Memory B cell (primary cell): ENCODE data around the gene CMKLR1.

Source experiments
- ATAC-seq: fragments of 150-1000 bp; cut with Tn5 transposase; 2 replicates; pipeline ENCODE4 v1.10.0; 2021; ENCODE audit warnings: low read depth, mild to moderate bottlenecking, moderate library complexity
- DNase-seq, 2 donors: peaks; one replicate each; pipeline ENCODE4 v3.0.0; 2022; ENCODE audit warnings: low spot score in 2 of 2
- H3K27ac Mint-ChIP-seq: one replicate; pipeline ENCODE4 v1.8.0; 2022; ENCODE audit warnings: mild to moderate bottlenecking, moderate library complexity, mixed read lengths
- H3K27me3 Mint-ChIP-seq: one replicate; pipeline ENCODE4 v1.8.0; 2022; ENCODE audit warnings: mixed read lengths
- H3K36me3 Mint-ChIP-seq: one replicate; pipeline ENCODE4 v1.8.0; 2022; ENCODE audit warnings: mild to moderate bottlenecking, mixed read lengths
- H3K4me1 Mint-ChIP-seq: one replicate; pipeline ENCODE4 v1.8.0; 2022; ENCODE audit warnings: mixed read lengths
- H3K4me3 Mint-ChIP-seq: one replicate; pipeline ENCODE4 v1.8.0; 2022; ENCODE audit warnings: mild to moderate bottlenecking, moderate library complexity, mixed read lengths
- H3K9me3 Mint-ChIP-seq: one replicate; pipeline ENCODE4 v1.8.0; 2022; ENCODE audit warnings: mixed read lengths

Gene CMKLR1

GRCh38 chr12:108271951-108272872 lies 66.9 kb downstream of the CMKLR1 start:
- H3K27me3 Mint-ChIP-seq: peaks cover 7% of the 10 kb centered on the region
- no peaks in the 10 kb centered on the region for H3K36me3 Mint-ChIP-seq
- peaks cover 4% of the 10 kb centered on the region for H3K4me1 Mint-ChIP-seq
- H3K4me3 Mint-ChIP-seq: no peak overlapping the region
- ATAC-seq (no peak), DNase-seq (no peak)
- no peak overlapping the region for H3K27ac Mint-ChIP-seq
- H3K9me3 Mint-ChIP-seq: no peaks in the 10 kb centered on the region

- Mint-ChIP-seq H3K9me3 (peaks cover 2% of the 10 kb centered on the region), H3K27me3 (peaks cover 9% of the 10 kb centered on the region), H3K4me1 (peaks cover 4% of the 10 kb centered on the region), H3K4me3 (no peak overlapping the region), H3K36me3 (peaks cover 1% of the 10 kb centered on the region), H3K27ac (no peak overlapping the region)
- ATAC-seq (no peak), DNase-seq (no peak)
Observed at GRCh38 chr12:108270849-108271143, 68.3 kb downstream of the CMKLR1 start.

- no peak overlapping the region for H3K27ac Mint-ChIP-seq
- peaks cover 2% of the 10 kb centered on the region for H3K9me3 Mint-ChIP-seq
- ATAC-seq: no peak
- H3K4me1 Mint-ChIP-seq: peaks cover 4% of the 10 kb centered on the region
- H3K4me3 Mint-ChIP-seq: no peak overlapping the region
- no peak for DNase-seq
- H3K36me3 Mint-ChIP-seq: peaks cover 1% of the 10 kb centered on the region
- H3K27me3 Mint-ChIP-seq: peaks cover 9% of the 10 kb centered on the region
Observed at GRCh38 chr12:108270035-108270848, 68.9 kb downstream of the CMKLR1 start.

GRCh38 chr12:108269224-108269623 lies 69.9 kb downstream of the CMKLR1 start:
- no peak for ATAC-seq
- Mint-ChIP-seq H3K4me3 (no peak overlapping the region), H3K4me1 (peaks cover 4% of the 10 kb centered on the region), H3K27ac (no peak overlapping the region), H3K27me3 (peaks cover 13% of the 10 kb centered on the region), H3K9me3 (peaks cover 4% of the 10 kb centered on the region), H3K36me3 (peaks cover 1% of the 10 kb centered on the region)
- DNase-seq: no peak

- ATAC-seq: no peak
- DNase-seq: no peak
- peaks cover 4% of the 10 kb centered on the region for H3K9me3 Mint-ChIP-seq
- H3K36me3 Mint-ChIP-seq: peaks cover 1% of the 10 kb centered on the region
- no peak overlapping the region for H3K4me3 Mint-ChIP-seq
- no peak overlapping the region for H3K27ac Mint-ChIP-seq
- H3K27me3 Mint-ChIP-seq: peaks cover 14% of the 10 kb centered on the region
- peaks cover 4% of the 10 kb centered on the region for H3K4me1 Mint-ChIP-seq
Observed at GRCh38 chr12:108268397-108268796, 70.7 kb downstream of the CMKLR1 start.

GRCh38 chr12:108267450-108267849 lies 71.7 kb downstream of the CMKLR1 start:
- no peak overlapping the region for H3K4me3 Mint-ChIP-seq
- peaks cover 4% of the 10 kb centered on the region for H3K9me3 Mint-ChIP-seq
- ATAC-seq: no peak
- H3K27ac Mint-ChIP-seq: no peak overlapping the region
- peaks cover 1% of the 10 kb centered on the region for H3K36me3 Mint-ChIP-seq
- H3K27me3 Mint-ChIP-seq: peaks cover 17% of the 10 kb centered on the region
- DNase-seq: no peak
- H3K4me1 Mint-ChIP-seq: peaks cover 4% of the 10 kb centered on the region

GRCh38 chr12:108266131-108266530 lies 73.0 kb downstream of the CMKLR1 start:
- DNase-seq (no peak), ATAC-seq (no peak)
- peaks cover 6% of the 10 kb centered on the region for H3K9me3 Mint-ChIP-seq
- H3K4me1 Mint-ChIP-seq: peaks cover 4% of the 10 kb centered on the region
- H3K4me3 Mint-ChIP-seq: no peak overlapping the region
- peaks cover 15% of the 10 kb centered on the region for H3K27me3 Mint-ChIP-seq
- no peak overlapping the region for H3K27ac Mint-ChIP-seq
- H3K36me3 Mint-ChIP-seq: peaks cover 1% of the 10 kb centered on the region

GRCh38 chr12:108265505-108265904 lies 73.6 kb downstream of the CMKLR1 start:
- Mint-ChIP-seq H3K4me1 (peaks cover 4% of the 10 kb centered on the region), H3K4me3 (no peak overlapping the region), H3K9me3 (peaks cover 12% of the 10 kb centered on the region), H3K27me3 (peaks cover 15% of the 10 kb centered on the region), H3K27ac (no peak overlapping the region), H3K36me3 (peaks cover 1% of the 10 kb centered on the region)
- DNase-seq: no peak
- ATAC-seq: no peak

GRCh38 chr12:108260969-108261368 lies 78.1 kb downstream of the CMKLR1 start:
- Mint-ChIP-seq H3K4me3 (no peak overlapping the region), H3K36me3 (peaks cover under 1% of the 10 kb centered on the region), H3K27me3 (peaks cover 15% of the 10 kb centered on the region), H3K9me3 (peaks cover 13% of the 10 kb centered on the region), H3K4me1 (no peaks in the 10 kb centered on the region), H3K27ac (no peak overlapping the region)
- DNase-seq (no peak), ATAC-seq (no peak)

- no peak for ATAC-seq
- Mint-ChIP-seq H3K27me3 (peaks cover 14% of the 10 kb centered on the region), H3K4me1 (no peaks in the 10 kb centered on the region), H3K36me3 (no peaks in the 10 kb centered on the region), H3K27ac (no peak overlapping the region), H3K9me3 (peaks cover 12% of the 10 kb centered on the region), H3K4me3 (no peak overlapping the region)
- DNase-seq: no peak
Observed at GRCh38 chr12:108260039-108260438, 79.1 kb downstream of the CMKLR1 start.

- Mint-ChIP-seq H3K27me3 (peaks cover 16% of the 10 kb centered on the region), H3K27ac (no peak overlapping the region), H3K36me3 (no peaks in the 10 kb centered on the region), H3K4me1 (peaks cover 5% of the 10 kb centered on the region), H3K4me3 (no peak overlapping the region), H3K9me3 (peaks cover 9% of the 10 kb centered on the region)
- ATAC-seq: no peak
- DNase-seq: no peak
Observed at GRCh38 chr12:108257610-108258106, 81.5 kb downstream of the CMKLR1 start.

GRCh38 chr12:108257004-108257403 lies 82.1 kb downstream of the CMKLR1 start:
- peaks cover 9% of the 10 kb centered on the region for H3K9me3 Mint-ChIP-seq

GRCh38 chr12:108255252-108255602 lies 83.9 kb downstream of the CMKLR1 start:
- H3K4me3 Mint-ChIP-seq: no peak overlapping the region
- peaks cover 19% of the 10 kb centered on the region for H3K27me3 Mint-ChIP-seq
- no peaks in the 10 kb centered on the region for H3K9me3 Mint-ChIP-seq
- H3K36me3 Mint-ChIP-seq: no peaks in the 10 kb centered on the region
- no peak for DNase-seq
- H3K4me1 Mint-ChIP-seq: peaks cover 5% of the 10 kb centered on the region
- no peak for ATAC-seq
- no peak overlapping the region for H3K27ac Mint-ChIP-seq

More at GRCh38 chr12:108257004-108257403, 82.1 kb downstream of the CMKLR1 start:
- no peak for ATAC-seq
- Mint-ChIP-seq H3K27me3 (peaks cover 13% of the 10 kb centered on the region), H3K36me3 (no peaks in the 10 kb centered on the region), H3K4me3 (no peak overlapping the region), H3K4me1 (peaks cover 5% of the 10 kb centered on the region), H3K27ac (no peak overlapping the region)
- no peak for DNase-seq

- DNase-seq (no peak), ATAC-seq (no peak)
- Mint-ChIP-seq H3K4me1 (peaks cover 5% of the 10 kb centered on the region), H3K27ac (no peak overlapping the region), H3K27me3 (peaks cover 21% of the 10 kb centered on the region), H3K4me3 (no peak overlapping the region), H3K9me3 (no peaks in the 10 kb centered on the region), H3K36me3 (no peaks in the 10 kb centered on the region)
Observed at GRCh38 chr12:108254517-108255251, 84.4 kb downstream of the CMKLR1 start.
